NCI-H187 (cell line): ENCODE measurements around the gene CREB5.

Source experiments
- DNase-seq, 2 experiments: peaks; one replicate each; lab custom pipeline; 2025; lab: John Stamatoyannopoulos, UW

Gene CREB5

DNA sequence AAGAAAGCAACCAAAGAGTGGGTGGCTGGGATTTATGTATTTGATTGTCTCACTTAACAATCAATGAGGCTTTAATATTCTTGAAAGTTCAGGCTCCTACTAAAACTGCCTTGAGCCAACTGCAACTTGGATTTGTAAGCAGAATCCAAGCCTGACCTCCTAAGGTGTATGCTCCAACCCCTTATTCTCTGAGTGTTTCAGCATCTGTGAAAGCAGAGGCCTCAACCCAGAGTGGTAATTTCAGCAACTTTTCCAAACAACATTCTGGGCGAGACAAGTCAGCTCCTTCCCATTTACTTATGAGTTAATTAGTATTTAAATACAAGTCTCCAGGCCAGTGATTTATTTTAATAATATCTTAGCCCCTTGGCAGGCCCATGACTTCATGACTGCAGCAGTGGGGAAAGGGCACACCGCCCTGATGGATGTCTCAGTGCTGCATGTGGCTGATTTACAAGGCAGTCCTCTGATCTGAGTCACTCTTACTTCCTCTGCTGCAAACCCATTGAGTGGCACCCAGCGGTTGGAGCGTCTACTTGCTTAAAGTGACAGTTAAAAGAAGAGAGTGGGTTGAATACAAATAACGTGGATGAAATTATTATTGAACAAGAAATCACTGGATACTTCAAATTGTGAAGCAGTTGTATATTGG, 336.7 kb downstream of the CREB5 start:
- DNase-seq, result no peak

DNA sequence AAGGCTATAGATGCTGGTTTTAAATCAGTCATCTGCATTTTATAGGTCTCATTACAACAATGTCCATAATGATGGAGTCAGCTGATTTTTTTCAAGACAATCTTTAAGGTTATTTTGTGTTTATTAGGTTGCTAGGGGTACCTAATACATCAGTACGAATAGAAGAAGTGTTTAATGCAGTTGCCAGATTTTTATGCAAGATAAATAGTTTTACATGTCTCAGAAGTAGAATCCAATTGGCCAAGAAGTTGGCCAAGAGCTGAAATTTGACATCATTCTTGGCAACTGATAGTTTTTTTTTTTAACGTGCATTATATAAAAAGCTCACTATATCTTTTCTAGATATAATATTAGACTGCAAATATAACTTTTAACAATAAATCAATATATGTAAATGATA, 337.3 kb downstream of the CREB5 start:
- DNase-seq, result no peak

DNA sequence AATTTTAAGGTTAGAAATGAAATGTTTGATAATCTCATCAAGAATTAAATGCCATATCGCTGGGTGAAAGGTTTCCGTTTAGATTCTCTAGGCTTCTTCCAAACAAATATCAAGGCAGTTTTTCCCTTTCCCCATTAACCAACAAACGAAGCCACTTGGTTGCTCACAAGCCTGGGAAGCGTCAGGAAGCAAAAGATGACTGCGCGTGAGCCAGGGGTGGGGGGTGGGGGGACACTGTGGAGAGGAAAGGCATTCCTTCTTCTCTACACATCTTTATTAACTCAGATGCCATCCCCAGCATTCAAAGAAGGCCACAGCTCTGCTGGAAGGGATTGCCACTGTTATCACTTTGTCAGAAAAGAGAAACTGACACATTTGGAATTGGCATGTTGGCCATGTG, 338.7 kb downstream of the CREB5 start:
- DNase-seq, result no peak

DNA sequence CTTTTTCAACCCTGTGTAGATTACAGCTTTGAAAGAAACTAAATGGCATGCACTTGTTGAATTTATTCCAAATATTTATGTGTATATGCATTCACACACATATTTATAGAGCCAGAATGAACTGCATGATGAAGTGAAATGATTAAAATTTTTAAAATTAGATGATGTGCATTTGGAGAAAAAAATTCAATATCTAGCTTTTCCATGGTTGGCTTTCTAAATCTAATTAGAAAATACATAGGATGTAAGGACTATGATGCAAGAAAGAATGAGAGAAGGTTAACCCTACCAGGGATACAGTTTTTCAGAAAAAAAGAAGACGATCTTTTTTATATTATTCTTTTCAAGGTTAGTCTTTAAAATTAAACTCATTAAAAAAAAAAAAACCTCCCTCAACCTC, 341.3 kb downstream of the CREB5 start:
- DNase-seq, result no peak

DNA sequence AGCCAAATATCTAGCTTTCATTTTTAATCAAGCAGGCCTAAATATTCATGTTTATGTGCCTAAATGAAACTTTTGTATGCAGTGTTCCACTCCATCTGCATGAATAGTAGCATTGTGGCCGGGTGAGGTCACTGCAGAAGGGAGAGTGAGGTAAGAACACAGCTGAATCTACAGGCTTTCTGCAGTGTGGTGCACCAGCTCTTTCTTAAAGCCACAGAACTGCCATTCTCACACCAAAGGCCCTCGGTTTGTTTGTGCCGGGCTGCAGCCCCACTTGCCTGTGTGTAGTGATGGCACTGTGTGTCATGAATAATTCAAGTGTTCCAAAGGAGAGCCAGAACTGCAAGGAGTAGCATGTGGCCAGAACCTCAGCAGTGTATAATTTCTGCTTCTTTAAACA, 341.7 kb downstream of the CREB5 start:
- DNase-seq, result no peak

DNA sequence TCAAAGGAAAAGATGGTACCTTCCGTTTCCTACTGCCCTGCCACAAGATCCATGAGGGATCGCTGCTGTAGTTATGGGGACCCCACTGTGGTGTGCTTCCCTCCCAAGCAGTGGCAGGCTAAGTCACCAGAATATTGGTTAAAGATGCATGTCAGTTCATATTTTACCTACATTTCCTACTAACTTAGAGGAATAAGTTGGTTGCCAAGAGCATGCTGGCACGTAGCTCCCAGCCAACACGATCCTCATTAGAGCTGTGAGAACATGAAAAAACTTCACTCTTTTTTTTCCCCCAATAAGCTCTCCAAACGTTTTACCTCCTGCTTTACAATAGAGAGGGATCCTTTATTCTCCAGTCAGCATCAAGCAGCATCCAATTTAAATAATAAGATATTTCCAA, 342.1 kb downstream of the CREB5 start:
- no peak for DNase-seq

DNA sequence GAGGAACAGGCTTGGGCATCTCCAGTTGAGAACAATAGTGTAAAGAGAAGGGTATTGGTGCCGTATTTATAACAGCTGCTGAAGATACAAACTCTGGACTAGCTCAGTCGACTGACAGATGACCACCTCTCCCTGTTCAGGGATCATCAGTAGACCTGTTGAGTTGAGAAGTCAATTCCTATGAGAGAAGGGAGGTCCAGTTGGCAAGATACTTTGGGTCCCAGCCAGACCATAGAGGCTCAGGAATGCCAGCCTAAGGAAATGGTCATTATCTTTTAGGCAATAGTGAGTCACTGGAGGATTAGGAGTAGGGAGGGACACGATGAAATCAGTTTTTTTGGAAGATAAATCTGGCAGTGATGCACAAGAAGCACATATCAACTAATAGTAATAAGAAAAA, 342.9 kb downstream of the CREB5 start:
- no peak for DNase-seq

DNA sequence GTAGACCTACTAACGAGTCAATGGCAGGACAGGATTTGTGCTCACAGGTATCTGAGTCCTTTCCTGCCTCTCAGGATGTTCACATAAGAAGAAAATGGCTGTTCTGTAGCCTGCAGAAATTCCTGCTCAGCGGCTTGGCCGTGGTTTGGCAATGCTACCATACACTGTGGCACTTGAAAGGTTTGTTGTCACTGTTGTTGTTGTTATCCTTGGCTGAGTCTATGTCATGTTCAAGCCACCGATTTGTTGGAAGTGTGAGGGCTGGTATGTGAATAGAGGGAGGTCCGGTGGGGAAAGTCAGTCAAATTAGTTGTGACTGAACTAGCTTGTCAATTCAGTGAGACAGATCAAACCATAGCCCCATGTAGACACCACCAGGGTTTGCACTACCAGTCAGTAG, 345.9 kb downstream of the CREB5 start:
- no peak for DNase-seq

DNA sequence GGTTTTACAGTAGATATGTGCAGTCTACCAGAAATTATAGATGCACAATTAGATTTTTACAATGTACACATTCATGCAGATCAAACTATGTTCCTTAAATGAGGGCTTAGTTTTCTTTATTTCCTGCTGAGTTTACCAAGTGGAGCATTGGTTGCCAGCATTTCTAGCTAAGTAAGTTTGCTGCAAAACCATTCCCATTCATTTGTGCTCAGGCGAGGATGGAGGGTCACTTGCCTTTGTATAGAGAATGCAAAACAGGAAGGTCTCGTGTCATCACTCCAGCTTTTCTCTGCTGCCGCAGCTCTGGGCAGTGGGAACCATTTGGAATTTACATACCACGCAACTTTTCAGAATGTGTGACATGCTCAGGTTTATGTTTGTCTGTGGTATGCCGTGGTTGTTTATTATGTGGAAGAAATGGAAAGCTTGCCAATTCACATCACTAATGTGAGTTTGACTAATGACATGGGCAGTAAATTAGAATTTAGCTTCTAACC, 347.2 kb downstream of the CREB5 start:
- DNase-seq, result no peak

DNA sequence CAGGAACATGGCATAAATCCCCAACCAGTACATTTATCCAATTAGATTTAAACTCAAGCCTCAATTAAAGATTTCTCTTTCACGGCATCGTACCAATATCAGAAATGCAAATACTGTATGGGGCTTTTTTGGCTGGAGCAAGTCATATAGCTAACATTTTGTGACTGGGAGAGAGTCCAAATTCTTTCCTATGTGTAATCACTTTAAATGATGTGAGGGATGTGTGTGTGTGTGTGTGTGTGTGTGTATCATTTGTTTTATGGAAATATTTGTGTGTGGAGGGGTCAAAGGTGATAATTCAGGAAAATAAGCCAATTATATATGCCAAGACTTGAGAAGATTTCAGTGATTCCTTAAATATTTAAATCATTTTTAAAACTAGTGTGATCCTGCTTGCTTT, 349.2 kb downstream of the CREB5 start:
- DNase-seq, result no peak

DNA sequence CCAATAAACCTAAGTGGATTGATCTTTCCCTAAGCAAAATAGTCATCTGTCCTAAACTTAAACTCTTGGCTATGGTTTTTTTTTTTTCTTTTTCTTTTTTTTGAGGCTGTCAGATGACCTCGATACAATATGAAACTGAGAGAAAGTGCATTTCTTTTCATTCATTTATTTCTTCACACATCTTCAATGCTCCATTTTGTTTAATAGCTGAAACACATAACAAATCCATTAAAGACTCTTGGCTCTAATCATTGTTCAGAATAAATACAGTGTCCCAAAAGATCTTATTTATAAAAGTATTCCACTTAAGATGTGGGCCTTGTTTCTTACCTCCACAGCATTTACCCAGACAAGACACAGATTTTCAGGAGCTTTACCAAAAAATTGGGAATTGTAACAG, 350.3 kb downstream of the CREB5 start:
- DNase-seq, result no peak

DNA sequence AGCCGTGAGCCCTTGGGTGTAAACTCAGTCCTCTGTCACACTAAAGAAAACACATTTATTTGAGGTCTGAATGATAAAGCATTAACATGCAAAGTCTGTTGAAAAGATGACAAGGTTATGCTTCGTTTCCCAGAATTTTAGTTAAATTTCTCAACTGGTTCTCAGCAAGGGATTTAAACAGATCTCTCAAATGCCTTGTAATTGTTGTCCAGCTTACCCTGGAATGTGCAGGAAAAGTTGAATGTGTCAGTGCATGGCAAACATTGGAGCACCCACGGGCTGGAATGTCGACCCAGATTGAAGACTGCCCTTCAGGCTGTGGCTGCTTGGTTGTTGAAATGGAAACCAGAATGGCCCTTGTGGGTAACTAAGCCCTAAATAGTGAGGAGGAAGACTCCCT, 354.0 kb downstream of the CREB5 start:
- DNase-seq, result no peak

DNA sequence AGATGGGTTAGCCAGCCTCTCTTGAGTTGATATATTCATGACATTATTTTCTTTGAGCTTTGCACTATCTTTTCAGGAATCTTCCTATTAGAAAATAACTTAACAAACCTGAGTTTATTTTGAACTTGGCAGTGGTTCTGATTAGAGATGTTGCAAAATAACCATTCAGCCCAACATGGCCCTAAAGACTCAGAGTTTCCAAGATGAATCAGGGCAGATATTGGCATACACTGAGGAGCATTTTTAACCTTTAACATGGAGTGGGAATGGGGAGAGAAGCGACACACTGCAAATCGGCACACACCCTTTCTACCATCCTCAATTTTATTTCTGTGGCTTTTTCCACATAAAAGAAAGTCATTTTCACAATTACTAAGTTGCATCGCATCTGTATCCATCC, 355.0 kb downstream of the CREB5 start:
- DNase-seq, result no peak

DNA sequence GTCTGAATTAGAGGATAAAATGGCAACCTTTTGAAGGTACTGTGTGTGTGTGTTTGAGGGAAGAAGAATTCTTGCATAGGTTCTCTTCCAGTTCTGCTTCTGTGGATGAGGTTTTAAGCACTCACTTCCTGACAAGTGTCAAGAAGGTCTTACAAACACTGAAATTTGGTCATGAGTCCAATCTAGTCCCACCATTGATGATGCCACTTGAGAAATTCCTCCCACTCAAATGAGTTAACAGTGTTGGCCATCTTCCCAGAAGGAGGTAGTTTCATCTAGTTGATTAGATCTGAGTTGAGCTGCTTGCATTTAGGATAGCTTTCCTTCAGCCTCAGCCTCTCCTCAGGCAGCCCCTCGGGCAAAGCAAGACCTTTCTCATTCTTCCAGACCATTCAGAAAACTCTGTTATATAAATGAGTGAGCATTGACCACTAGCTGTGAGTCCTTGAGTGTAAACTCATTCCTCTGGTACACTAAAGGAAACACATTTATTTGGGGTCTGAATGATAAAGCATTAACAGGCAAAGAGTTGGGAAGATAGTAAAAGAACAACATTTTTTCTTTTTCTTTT, 356.3 kb downstream of the CREB5 start:
- no peak for DNase-seq

DNA sequence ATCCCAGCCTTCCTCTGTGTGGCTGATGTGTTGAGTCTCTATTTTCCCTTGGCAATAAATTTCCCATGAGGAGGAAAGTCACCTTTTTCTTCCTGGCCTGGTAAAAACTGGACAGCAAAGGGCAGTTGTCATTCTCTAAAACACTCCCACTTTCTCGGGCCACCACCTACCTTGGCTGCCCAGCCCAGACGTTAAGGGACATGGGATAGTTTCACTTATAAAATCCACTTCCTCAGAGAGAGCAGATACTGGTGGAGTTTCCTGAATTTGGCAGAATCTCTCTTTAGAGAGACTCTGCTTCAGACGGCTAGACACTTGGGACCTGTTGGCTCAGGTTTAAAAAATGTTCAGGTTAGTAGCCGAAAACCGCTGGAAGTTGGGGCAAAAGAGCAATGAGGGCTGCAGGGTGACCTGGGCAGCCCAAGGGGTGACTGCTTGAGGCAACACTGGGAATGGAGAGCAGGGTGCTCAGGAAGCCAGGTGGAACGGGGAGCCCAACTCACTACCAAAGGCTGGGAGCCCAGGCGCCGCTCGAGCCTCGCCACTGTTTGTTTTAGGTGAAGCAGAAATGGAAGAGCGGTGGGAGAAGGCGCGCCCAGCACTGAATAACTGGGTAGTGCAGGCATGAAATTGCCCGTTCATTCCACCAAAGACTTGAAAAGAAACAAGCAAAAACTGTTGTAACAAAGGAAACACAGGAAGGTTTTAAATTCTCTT, 359.7 kb downstream of the CREB5 start:
- no peak for DNase-seq

DNA sequence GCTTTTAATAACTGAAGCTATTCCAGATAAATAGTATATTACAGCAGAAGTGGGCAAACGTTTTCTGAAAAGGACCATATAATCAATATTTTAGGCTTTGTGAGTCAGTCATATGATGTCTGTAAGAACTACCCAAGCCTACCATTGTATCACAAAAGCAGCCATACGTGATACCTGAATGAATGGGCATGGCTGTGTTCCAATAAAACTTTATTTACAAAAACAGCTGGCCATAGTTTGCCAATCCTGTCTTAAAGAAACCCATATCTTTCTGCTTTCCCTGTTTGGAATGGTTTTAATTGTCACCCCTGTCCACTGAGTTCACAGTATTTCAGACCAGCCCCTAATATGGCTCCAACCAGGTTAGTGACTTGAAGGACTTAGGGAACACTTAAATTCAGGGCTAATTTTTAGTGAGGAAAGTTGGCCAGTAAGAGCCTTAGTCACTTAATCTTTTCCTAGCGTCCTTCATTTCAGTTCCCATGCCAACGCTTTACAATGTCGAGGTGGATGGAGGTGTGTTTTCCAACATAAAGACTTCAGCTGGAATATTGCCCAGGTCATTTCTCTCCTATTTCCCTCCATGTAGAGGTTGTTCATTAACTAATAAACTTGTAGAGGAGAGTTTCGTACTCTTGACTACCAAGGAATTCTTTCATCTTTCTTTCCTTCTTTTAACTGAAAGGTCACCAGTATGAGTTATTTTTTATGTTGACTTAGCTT, 361.3 kb downstream of the CREB5 start:
- no peak for DNase-seq

DNA sequence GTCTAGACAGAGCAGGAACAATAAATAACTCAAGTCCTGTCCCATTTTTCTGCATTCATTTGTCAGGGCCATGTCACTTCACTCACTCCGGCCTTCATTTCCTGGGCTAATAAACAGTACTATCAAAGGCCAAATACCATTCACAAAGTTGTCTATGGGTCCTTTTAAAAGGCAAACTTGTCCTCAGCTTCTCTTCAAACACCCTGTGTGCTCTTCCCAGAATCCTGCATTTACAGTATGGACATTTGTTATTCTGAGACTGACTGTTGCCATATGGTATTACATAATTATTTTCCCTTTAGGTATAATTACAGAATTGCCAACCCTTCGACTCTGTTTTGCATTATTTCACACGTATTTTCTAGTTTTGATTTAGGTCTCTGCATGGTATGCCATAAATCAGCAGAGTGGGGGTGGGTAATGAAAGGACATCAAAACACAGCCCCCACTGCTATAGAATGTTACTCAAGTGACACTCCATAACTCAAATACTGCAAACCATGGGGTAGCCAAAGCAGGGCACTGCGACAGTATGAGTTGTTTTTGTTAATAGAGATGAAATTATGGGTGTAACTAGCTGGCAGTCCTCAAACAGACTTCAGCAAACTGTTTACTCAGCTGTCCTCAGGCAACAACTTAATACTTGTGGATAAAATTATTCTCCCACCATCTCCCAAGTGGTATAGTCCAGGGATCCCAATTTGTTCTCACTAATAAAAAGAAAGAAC, 362.1 kb downstream of the CREB5 start:
- DNase-seq, result no peak

DNA sequence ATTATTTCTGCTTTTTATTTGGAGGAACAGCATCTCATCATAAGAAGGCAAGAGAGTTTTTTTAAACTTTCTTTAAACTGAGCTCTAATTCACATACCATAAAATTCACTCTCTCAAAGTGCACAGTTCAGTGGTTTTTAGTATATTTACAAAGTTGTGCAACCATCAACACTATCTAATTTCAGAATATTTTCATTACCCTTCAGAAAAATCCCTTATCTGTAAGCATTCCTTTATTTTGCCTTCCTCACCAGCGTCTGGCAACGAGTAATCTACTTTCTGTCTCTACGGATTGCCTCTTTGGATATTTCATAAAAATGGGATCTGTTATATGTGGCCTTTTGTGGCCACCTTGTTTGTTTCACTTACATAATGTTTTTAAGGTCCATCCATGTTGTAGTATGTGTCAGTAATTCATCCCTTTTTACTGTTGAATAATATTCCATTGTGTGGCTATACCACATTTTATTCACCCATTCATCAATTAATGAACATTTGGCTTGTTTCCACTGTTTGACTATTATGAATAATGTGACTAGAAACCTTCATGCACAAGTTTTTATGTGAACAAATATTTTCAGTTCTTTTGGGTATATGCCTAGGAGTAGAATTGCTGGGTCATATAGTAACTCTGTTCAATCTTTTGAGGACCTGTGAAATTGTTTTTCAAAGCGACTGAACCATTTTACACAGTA, 364.3 kb downstream of the CREB5 start:
- DNase-seq, result no peak

DNA sequence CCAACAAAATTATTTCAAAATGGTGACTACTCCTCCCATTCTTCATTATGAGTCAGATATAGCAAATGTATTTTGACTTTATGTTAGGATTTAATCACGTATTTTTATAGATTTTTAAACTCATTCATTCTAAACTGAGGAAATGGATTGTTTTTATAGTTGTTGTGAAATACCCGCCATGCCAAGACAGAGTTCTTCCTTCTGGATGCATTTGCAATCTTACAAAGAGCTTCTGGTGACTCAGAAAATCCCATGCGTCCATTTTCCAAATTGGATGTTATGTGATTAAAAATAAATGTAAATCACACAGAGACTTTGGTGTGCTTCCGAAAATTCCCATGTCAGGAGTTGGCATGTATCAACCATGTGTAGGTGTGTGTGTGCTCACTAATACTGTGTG, 366.5 kb downstream of the CREB5 start:
- no peak for DNase-seq

DNA sequence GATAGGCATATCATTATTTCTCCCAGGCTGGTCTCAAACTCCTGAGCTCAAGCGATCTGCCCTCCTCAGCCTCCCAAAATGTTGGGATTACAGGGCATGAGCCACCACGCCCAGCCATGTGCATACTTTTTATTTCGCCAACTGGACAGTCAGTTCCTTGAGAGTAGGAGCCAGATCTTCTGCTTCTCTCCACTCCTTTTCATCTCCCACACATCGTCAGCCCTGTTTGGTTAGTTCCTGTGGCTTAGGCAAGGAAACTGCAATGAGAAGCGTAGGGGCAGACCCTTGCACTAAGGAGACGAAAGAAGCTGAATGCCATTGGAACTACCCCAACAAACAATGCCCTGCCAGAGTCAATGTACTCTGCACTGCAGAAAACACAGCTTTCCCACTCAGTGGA, 367.6 kb downstream of the CREB5 start:
- no peak for DNase-seq

DNA sequence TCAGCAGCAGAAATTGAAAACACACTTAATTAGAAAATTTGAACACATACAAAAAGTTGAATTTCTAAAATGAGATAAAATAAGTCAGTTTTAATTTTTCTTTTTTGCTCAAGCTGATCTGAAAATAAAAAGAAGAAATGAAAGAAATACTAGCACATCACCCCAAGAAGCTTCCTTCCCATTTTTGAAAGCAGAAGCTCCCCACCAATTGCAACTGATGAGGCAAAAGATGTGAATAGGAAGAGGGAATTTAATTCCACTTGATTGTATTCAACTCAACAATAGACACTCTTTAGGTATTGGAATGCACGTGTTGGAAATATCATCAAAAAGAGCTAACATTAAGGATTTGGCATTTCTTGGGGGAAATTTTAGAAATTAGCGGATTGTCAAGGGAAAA, 370.0 kb downstream of the CREB5 start:
- DNase-seq, result no peak
